Limb (tissue), 2 donors: ENCODE results near the gene PRDM2.
A peak's percentile ranks its signal among the peaks of the same experiment; 100 is the strongest.
"Not testable (repeated sequence)": the region's sequence is repeated elsewhere in the genome, so short reads cannot be mapped to it uniquely, and the experiment has no call there.

Experiments used
- DNase-seq, 2 donors: peaks; one replicate each; pipeline ENCODE4 v3.0.0-alpha.2; 2016; ENCODE audit errors: extremely low spot score in 2 of 2

Gene PRDM2, protein sequence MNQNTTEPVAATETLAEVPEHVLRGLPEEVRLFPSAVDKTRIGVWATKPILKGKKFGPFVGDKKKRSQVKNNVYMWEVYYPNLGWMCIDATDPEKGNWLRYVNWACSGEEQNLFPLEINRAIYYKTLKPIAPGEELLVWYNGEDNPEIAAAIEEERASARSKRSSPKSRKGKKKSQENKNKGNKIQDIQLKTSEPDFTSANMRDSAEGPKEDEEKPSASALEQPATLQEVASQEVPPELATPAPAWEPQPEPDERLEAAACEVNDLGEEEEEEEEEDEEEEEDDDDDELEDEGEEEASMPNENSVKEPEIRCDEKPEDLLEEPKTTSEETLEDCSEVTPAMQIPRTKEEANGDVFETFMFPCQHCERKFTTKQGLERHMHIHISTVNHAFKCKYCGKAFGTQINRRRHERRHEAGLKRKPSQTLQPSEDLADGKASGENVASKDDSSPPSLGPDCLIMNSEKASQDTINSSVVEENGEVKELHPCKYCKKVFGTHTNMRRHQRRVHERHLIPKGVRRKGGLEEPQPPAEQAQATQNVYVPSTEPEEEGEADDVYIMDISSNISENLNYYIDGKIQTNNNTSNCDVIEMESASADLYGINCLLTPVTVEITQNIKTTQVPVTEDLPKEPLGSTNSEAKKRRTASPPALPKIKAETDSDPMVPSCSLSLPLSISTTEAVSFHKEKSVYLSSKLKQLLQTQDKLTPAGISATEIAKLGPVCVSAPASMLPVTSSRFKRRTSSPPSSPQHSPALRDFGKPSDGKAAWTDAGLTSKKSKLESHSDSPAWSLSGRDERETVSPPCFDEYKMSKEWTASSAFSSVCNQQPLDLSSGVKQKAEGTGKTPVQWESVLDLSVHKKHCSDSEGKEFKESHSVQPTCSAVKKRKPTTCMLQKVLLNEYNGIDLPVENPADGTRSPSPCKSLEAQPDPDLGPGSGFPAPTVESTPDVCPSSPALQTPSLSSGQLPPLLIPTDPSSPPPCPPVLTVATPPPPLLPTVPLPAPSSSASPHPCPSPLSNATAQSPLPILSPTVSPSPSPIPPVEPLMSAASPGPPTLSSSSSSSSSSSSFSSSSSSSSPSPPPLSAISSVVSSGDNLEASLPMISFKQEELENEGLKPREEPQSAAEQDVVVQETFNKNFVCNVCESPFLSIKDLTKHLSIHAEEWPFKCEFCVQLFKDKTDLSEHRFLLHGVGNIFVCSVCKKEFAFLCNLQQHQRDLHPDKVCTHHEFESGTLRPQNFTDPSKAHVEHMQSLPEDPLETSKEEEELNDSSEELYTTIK (N-terminal part only)

DNA sequence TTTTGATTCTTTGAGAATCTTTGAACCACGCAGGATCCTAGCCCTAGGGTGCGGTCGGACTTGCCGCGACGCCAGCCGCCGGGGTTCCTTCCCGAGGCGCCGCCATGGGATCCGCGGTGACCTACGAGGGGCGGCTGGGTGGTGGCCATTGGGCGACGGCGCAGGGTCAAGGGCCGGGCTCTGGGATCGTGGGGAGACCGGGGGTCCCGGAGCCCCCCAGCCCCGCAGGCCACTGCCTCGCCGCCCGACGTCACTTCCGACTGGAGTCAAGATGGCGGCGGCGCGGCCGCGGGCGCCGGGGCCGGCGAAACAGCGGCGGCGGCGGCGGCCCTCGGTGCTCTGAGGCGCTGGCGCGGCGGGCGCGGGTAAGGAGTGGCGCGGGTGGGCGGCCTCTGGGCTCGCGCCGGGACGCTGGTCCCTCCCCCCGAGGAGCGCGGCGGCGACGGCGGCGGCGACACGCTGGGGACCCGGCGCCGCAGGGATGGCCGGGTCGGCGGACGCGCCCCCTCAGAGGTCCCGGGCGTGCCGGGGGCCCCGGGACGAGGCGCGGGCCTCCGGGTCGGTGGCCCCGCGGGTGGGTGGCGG is at the start of gene PRDM2:
Gene PRDM2, plus strand, starts transcription at position 253 of the 585 bp plus-strand sequence. CDS start 15,418 bp downstream, outside the sequence.
- DNase-seq = peak; percentile 46 to 84

DNA sequence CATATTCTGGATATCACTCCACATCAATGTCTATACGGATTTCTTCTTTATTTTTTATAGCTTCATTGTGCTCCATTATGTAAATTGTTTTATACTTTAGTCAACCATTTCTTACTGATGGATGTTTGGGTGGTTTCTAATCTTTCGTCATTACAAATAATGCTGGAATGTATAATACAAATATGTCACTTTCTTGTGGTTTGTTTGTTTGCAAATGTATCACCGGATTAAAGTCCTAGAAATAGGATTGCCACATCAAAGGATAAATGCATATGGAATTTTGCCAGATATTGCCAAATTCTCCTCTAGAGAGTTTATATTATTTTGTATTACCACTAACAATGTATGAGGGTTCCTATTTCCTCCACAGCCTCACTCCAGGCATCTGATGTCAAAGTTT is 48.7 kb upstream of the PRDM2 start:
- DNase-seq = no peak

DNA sequence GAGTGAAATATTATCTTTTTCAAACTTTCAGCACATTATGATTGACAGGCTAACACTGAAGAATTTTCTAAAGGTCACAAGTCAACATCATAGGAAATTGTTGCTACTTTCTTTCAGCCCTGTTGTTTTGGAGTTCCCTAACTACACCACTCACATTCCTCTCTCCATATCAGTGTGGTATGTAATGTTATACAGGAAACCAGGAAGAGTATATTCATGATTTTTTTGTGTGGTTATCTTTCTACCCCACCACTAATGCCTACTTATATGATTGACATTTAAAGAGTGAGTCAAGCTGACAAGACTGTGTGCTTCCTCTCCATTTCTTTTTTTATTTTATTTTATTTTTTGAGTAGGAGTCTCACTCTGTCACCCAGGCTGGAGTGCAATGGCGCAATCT is 47.8 kb upstream of the PRDM2 start:
- DNase-seq = no peak

DNA sequence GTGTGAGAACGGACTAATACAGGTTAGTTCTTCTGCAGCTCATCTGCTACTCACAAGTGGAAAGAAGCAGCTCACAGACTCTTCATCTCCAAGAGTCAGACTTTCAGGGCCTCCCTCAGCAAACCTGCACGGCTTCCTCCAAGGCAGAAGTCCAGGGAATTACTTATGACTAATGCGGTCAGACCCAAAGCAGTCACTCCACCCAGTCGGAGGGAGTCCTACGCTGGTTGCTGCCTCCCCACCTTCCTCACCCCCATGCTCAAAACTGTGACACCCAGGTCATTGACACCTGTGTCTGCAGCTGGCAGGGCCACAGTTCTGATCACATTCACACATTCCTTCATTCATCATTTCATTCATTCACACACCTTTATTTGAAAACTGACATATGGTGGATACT is 38.4 kb upstream of the PRDM2 start:
- no peak for DNase-seq

DNA sequence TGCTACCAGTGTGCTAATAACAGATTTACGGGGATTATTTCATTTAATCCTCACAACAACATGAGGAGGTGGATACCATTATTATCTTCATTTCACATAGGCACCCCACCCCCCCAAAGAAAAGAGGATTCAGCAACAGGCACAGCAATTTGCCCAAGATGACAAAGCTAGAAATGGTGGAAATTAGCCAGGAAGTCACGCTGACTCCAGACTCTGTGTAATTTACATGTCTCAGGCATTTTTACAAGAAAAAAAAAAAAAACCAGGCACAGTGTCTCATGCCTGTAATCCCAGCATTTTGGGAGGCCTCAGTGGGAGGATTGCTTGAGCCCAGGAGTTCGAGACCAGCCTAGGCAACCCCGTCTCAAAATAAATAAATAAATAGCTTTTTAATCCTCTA is 37.5 kb upstream of the PRDM2 start:
- no peak for DNase-seq

DNA sequence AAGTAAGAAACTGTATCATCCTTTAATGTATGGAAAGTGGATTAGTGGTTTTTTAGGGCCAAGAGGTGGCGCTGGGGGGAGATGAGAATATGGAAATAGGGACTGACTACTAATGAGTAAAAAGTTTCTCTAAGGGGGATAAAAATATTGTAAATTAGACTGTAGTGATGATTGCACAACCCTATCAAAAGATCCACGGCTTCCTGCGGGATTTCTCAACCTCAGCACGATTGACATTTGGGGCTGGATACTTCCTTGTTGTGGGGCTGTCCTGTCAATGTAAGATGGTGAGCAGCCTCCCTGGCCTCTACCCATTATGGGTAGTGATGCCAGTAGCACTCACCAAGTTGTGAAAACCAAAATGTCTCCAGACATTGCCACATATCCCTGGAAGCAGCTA is 36.0 kb upstream of the PRDM2 start:
- DNase-seq = no peak

DNA sequence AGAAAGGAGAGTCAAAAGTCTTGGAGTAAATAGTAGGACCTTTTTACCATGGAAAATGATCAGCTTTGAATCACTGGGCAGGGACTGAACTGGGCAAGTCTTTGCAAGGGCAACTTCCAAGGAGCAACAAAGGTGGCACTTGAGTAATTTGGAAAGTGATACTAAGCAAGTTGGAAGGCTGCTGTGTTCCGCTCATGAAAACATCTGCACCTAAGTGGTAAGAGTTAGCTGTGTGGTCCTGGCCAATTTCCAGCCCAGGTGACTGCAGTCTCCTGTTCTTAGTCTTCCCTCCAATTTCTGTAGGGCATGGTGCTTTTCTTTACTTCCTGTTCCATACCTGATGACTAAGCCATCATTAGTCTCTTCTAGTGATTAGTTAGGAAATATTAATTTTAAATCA is 35.5 kb upstream of the PRDM2 start:
- DNase-seq = no peak

DNA sequence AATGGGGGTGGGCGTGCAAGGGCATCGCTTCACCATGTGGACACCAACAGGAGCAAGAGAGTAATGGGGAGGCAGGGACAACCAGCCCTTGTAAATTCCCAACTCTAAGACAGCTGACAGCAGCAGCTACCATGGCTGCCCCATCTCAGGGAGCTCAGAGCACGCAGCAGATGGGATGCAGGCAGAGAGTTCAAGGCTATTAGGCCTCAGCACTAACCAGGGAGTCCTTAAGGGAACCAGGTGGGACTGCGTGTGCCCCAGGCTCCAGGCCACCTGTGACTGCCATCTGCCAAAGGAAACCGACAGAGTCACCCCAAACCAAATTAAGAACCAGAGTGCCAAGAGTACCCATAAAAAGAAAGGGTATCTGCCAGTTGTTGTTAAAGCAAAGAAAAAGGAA is 33.7 kb upstream of the PRDM2 start:
- no peak for DNase-seq

DNA sequence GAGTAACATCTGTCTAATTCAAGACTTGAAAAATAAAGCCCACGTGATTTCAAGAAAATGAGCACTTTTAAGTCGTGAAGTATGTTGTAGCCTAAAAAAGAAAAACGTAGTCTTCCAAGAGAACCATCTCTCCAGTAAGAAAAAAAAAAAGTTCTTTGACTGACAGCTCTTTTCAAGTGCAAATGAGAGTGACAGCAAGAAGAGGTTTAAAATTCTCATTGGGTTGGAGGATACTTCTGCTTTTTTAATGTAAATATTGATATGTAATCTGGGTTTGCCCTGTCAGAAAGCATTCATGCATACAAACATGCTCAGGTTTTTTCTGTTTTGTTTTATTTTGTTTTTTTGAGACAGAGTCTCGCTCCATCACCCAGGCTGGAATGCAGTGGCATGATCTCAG is 32.3 kb upstream of the PRDM2 start:
- DNase-seq = no peak

DNA sequence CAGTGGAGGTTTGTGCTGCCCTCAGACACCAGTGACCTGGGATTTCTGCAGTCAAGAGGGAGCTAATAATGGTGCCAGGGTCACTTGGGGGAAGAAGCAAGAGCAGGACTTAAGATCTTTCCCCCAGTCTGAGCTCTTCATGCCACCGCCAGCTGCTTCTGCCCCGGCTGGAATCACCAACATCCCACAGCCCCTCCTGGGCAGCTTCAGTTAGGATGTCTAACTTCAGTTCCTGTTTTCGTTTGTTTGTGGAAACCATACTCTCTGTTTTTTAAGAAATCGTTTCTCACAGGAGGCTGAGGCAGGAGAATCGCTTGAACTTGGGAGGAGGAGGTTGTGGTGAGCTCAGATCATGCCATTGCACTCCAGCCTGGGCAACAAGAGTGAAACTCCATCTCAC is 25.6 kb upstream of the PRDM2 start:
- DNase-seq = no peak

DNA sequence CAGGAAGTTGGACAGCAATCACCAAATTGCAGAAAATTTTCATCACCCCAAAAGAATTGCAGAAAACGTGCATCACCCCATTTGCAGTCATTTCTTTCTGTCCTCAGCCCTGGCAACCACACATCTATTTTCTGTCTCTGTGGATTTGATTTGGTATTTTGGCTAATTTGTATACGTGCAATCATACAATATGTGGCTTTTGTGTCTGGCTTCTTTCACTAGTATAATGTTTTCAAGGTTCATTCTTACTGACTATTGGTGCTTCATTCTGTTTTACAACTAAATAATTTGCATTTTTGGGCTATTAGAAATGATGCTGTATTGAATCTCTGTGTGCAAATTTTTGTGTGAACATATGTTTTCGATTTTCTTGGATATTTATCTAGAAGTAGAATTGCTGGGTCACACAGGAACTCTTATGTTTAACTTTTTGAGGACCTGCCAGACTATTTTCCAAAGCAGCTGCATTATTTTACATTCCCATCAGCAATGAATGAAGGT is 24.8 kb upstream of the PRDM2 start:
- DNase-seq = peak in 1 of 2 donors; percentile 56

DNA sequence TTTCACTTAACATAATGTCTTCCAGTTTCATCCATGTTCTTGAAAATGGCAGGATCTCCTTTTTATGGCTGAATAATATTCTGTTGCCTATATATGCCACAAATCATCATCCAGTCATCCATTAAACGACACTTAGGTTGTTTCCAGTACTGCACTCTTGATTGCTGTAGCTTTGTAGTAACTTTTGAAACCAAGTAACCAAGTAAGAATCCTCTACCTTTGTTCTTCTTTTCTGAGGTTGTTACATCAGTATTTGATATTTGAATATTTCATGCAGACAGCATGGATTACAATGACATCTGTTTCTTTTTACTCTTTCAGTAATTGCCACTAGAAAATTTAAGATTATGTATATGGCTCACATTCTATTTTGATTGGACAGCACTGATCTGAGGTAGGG is 22.1 kb upstream of the PRDM2 start:
- DNase-seq = no peak

DNA sequence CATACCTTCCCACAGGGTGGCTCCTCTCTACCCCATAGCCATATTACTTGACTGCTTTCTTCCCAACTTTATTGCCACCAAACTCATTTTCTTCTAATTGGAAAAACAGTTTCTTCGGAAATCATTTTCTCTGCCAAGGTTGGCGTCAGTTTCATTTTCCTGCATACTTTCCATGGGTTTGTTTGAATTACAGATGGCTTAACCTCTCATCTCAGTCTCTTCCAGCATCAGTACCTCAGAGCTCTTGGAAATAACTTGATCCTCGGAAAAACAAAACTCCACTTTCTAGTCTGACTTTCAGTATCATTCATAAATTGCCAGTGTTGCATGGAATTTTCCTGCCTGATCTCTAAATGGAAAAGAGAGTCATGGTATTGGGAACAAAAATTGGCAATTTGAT is 20.3 kb upstream of the PRDM2 start:
- DNase-seq = no peak

DNA sequence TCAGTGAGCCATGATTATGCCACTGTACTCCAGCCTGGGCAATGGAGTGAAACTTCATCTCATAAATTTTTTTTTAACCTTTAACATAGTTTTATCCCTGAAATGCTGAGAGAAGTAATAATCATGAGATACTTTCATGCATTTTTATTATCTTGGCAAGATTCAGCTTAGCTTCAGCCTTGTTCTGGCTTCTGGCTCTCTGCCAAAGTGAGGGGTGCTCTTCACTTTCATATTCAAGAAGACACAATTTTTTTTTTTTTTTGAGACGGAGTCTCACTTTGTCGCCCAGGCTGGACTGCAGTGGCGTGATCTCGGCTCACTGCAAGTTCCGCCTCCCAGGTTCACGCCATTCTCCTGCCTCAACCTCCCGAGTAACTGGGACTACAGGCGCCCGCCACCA is 19.4 kb upstream of the PRDM2 start:
- not testable (repeated sequence) for DNase-seq

DNA sequence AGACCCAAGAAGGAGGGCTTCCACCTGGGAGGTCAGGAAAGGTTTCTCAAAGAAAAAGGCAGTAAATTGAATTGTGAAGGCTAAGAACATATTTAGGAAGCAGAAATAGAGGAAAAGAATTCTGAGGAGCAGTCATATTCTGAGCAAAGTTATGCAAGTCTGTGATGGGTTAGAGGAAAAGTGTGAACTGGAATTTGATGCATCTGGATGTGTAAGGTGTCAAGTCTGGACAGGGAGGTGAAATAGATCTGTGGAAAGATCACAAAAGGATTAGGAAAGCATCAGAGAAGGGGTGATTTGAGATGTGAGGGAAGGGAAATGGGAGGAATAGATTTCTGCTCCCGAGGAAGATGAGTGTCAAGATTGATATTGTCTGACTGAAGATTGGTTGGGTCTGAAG is 18.1 kb upstream of the PRDM2 start:
- DNase-seq = no peak

DNA sequence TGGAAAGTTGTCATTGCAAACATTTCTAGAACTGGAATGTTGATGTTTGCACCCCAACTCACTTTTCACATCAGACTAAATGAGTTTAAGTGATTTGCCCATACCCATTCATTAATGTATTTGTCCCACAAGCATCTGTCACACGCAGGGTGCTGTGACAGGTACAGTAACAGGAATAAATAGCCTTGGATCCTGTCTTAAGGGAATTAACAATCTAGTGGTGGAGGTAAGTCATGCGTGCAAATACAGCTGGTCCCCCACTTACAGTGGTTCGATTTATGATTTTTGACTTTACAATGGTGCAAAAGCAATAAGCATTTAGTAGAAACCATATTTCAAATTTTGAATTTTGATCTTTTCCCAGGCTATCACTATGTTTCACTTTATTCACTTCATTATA is 17.5 kb upstream of the PRDM2 start:
- no peak for DNase-seq

DNA sequence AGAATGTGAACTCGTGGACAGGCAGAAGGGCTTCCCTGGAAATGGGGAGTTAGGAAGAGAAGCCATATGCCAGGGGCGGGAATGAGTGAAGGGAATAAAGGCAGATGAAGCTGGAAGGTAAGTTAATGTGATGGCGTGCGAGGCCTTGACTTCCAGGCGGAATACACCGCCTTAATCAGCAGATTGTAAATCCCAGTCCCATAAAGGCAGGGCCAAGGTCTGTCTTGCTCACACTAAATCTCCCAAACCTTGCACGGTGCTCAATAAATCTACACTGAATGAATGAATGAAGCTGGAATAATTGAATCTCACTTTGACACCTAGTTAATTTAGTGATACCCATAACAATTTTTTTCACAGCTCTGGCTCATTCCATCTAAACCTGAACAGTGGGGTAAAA is 16.8 kb upstream of the PRDM2 start:
- no peak for DNase-seq

DNA sequence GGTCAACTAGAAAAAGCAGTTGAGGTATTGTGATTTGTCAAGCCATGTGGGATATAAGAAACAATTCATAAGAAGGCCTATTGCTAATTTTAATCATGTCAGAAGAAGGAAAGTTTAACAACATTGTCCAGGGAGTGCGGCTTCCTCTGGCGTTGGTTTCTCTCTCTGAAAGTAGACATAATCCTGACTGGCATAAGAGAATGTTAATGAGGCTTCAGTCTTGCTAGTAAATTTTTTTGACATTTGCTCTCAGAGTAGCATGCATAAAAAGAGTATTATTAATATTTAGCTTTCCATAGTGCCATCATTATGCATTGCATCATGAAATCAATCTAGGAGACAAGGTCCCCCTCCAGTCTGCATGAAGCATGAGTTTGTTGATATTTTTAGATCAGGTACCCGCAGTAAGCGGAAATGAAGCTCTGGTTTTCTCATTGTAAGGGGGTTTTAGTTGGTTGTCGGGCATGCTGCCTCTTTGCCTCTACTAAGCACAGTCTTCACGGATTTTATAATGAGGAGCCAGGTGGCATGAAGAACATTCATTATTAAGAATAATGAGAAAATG is 12.8 kb upstream of the PRDM2 start:
- DNase-seq = no peak

DNA sequence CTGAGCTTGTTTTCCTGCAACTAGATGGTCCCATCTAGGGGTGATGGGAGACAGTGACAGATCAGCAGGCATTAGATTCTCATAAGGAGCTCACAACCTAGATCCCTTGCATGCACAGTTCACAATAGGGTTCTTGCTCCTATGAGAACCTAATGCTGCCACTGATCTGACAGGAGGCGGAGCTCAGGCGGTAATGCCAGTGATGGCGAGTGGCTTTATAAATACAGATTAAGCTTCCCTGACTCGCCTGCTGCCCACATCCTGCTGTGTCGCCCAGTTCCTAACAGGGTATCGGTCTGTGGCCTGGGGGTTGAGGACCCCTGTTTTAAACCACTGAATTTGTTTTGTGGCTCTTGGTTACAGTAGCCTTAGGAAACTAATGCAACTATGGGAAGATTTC is 6.9 kb upstream of the PRDM2 start:
- not testable (repeated sequence) for DNase-seq

DNA sequence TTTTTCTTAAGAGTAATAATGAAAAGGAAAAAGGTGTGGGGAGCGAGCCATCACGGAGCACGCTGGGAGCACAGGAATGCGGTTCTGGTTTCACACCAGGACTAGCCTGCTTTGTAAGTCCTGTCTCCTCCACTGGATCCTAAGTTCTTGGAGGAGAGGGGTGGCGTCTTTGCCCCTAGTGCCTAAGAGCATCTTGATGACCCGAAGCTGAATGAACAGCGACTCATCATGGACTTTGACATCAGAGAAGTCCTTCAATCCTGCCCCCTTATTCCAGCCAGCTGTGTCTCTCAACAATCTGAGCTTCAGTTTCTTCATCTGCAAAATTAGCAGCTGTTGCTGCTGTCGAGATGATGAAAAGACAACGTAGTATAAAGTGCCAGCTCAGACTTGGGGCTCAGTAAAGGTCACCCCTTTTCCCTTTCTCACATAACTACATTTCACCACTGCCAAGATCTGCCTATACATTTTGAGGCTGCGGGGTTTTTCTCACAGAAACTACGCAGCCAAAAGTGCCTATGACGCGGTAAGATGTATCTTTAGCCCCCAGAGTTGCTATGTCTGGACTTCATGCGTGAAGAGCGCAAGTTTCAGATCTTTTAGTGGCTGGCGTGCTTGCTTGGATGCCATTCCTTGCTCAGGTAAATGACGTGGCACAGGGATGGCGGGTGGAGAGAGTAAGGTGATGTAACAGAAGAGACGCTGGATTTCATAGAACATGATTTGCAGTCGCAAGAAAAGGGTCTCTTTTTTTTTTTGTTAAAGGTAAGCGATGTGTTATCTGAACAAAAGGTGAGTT is 4.9 kb upstream of the PRDM2 start:
- DNase-seq = no peak
